Stimulated activated memory B cell treated with anti-CD40 and anti-IgM and Interleukin-4, amounts not matched to agents 10 μg/mL and 1 μg/mL and 100 μg/mL, for 72 hours (primary cell): ENCODE results near the gene HMCN2.

Experiments used
- ATAC-seq: fragments of 150-1000 bp; cut with Tn5 transposase; 2 replicates; pipeline ENCODE4 v1.10.0; 2021
- H3K27ac Mint-ChIP-seq: one replicate; pipeline ENCODE4 v1.8.0; 2022; ENCODE audit warnings: mild to moderate bottlenecking, mixed read lengths
- H3K27me3 Mint-ChIP-seq: one replicate; pipeline ENCODE4 v1.8.0; 2022; ENCODE audit warnings: mixed read lengths
- H3K36me3 Mint-ChIP-seq: one replicate; pipeline ENCODE4 v1.8.0; 2022; ENCODE audit warnings: mixed read lengths
- H3K4me1 Mint-ChIP-seq: one replicate; pipeline ENCODE4 v1.8.0; 2022; ENCODE audit warnings: mixed read lengths
- H3K4me3 Mint-ChIP-seq: one replicate; pipeline ENCODE4 v1.8.0; 2022; ENCODE audit warnings: mild to moderate bottlenecking, moderate library complexity, mixed read lengths
- H3K9me3 Mint-ChIP-seq: one replicate; pipeline ENCODE4 v1.8.0; 2022; ENCODE audit warnings: mixed read lengths

HMCN2 gene, protein sequence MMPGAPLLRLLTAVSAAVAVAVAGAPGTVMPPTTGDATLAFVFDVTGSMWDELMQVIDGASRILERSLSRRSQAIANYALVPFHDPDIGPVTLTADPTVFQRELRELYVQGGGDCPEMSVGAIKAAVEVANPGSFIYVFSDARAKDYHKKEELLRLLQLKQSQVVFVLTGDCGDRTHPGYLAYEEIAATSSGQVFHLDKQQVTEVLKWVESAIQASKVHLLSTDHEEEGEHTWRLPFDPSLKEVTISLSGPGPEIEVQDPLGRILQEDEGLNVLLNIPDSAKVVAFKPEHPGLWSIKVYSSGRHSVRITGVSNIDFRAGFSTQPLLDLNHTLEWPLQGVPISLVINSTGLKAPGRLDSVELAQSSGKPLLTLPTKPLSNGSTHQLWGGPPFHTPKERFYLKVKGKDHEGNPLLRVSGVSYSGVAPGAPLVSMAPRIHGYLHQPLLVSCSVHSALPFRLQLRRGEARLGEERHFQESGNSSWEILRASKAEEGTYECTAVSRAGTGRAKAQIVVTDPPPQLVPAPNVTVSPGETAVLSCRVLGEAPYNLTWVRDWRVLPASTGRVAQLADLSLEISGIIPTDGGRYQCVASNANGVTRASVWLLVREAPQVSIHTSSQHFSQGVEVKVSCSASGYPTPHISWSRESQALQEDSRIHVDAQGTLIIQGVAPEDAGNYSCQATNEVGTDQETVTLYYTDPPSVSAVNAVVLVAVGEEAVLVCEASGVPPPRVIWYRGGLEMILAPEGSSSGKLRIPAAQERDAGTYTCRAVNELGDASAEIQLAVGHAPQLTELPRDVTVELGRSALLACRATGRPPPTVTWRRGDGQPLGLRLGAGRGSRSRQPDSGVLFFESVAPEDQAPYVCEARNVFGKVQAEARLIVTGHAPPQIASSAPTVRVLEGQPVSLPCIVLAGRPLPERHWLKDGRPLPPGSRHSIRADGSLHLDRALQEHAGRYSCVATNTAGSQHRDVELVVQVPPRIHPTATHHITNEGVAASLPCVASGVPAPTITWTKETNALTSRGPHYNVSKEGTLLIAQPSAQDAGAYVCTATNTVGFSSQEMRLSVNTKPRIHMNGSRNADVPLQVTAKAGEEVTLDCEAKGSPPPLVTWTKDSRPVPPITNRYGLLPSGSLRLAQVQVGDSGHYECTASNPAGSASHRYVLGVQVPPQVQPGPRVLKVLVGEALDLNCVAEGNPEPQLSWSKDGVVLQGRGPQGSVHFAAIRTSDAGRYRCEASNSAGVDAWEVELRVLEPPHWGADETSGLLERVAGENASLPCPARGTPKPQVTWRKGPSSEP (N-terminal part only)

DNA sequence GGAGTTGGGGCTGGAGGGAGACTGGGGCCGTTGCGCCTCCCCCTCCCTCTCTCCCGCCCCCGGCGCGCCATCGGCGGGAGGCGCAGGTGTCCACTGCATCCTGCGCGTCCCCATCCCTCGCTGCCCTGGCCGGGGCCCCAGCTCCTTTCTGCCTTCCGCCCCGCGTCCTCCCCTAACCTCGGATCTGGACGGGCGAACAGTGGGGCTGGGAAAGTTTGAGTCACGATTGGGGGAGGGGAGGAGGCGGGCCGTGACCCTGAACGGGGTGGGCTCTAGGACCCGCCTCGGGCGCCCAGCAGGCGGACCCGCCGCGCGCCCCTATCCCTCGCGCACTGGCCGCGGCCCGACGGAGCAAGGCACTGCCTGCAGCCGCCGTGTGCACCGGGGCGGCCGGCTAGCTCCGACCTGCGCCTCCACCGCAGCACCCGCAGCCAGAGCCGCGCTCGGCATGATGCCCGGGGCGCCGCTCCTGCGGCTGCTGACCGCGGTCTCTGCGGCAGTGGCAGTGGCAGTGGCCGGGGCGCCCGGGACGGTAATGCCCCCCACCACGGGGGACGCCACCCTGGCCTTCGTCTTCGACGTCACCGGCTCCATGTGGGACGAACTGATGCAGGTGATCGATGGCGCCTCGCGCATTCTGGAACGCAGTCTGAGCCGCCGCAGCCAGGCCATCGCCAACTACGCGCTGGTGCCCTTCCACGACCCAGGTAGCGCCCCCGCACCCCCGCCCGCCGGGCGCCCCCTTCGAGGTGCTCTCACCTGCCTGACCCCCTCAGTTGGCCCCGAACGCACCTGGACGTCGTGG lies at the start of gene HMCN2:
Gene HMCN2 (plus strand): TSS at position 330 of the 805 bp plus-strand sequence. CDS start 119 bp downstream, at position 449.
- H3K27ac Mint-ChIP-seq: no peak within 1 kb of the TSS

DNA sequence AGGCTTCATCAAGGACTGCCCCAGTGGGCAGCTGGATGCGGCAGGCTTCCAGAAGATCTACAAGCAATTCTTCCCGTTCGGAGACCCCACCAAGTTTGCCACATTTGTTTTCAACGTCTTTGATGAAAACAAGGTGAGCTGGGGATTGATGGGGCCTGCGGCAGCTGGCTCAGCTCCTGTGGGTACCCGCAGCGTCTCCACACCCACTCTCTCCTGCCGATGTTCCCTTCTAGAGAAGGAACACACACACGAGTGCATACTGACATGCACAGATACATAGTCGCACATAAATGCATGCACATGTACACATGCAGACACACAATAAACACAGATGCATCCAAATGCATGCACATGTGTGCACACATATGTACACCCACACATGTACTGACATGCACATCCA lies 47.7 kb upstream of the HMCN2 start:
- ATAC-seq: no peak
- Mint-ChIP-seq H3K9me3 (no peaks in the 10 kb centered on the region), H3K4me3 (no peak overlapping the region), H3K4me1 (no peaks in the 10 kb centered on the region), H3K27ac (no peak overlapping the region), H3K27me3 (peaks cover 21% of the 10 kb centered on the region), H3K36me3 (peaks cover 4% of the 10 kb centered on the region)

More for the DNA sequence above, at the start of gene HMCN2:
- peak; percentile 11 for ATAC-seq
- Mint-ChIP-seq H3K27me3 (peaks cover 79% of the 10 kb centered on the region), H3K9me3 (no peaks in the 10 kb centered on the region), H3K4me3 (no peak within 1 kb of the TSS), H3K4me1 (peaks cover 9% of the 10 kb centered on the region), H3K36me3 (no peaks in the 10 kb centered on the region)

GRCh38 chr9:130219661-130220096 lies 45.9 kb upstream of the HMCN2 start:
- Mint-ChIP-seq H3K27me3 (peaks cover 13% of the 10 kb centered on the region), H3K9me3 (no peaks in the 10 kb centered on the region), H3K4me3 (no peak overlapping the region), H3K4me1 (no peaks in the 10 kb centered on the region), H3K27ac (no peak overlapping the region), H3K36me3 (peaks cover 4% of the 10 kb centered on the region)
- ATAC-seq: peak; percentile 17

- Mint-ChIP-seq H3K4me3 (no peak overlapping the region), H3K27ac (no peak overlapping the region), H3K4me1 (no peaks in the 10 kb centered on the region), H3K9me3 (no peaks in the 10 kb centered on the region), H3K36me3 (peaks cover 4% of the 10 kb centered on the region), H3K27me3 (peaks cover 9% of the 10 kb centered on the region)
- ATAC-seq: no peak
Observed at GRCh38 chr9:130220352-130220751, 45.2 kb upstream of the HMCN2 start.

DNA sequence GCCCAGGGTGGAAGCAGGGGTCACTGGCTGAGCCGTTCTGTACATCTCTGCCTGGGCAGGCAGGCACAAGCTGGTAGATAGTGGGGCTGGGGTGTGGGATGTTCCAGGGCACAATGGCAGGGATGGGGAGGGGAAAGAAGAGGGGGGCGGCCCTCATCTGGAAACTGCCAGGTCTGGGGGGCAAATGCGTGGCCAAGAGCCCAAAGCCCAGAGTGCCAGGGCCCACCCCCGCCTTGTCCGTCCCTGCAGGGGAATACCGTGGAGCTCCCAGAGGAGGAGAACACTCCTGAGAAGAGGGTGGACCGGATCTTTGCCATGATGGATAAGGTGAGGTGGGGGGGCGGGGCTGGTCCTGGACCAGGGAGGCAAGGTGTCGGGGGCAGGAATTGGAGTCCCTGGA lies 42.7 kb upstream of the HMCN2 start:
- Mint-ChIP-seq H3K9me3 (peaks cover 3% of the 10 kb centered on the region), H3K36me3 (peaks cover 14% of the 10 kb centered on the region), H3K4me1 (no peaks in the 10 kb centered on the region), H3K27me3 (peaks cover 9% of the 10 kb centered on the region), H3K27ac (no peak overlapping the region), H3K4me3 (no peak overlapping the region)
- ATAC-seq: no peak

DNA sequence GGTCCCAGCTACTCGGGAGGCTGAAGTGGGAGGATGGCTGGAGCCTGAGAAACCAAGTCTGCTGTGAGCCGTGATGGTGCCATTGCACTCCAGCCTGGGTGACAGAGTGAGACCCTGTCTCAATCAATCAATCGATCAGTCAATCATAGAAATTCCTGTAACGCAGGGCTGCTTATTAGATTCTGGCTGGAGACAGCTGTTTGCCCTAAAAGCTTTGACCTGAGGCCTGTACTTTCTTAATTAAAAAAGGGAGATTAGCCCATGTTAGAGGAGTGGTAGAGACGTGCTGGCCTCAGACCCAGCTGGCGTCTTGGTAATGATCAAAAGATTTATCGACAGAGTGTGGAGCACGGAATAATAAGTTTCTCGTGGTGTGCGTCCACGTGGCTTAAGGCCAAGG lies 40.5 kb upstream of the HMCN2 start:
- H3K4me3 Mint-ChIP-seq: no peak overlapping the region
- no peaks in the 10 kb centered on the region for H3K4me1 Mint-ChIP-seq
- peaks cover 19% of the 10 kb centered on the region for H3K36me3 Mint-ChIP-seq
- H3K27ac Mint-ChIP-seq: no peak overlapping the region
- H3K27me3 Mint-ChIP-seq: peaks cover 9% of the 10 kb centered on the region
- no peak for ATAC-seq
- peaks cover 3% of the 10 kb centered on the region for H3K9me3 Mint-ChIP-seq

GRCh38 chr9:130225586-130225985 lies 40.0 kb upstream of the HMCN2 start:
- Mint-ChIP-seq H3K4me3 (no peak overlapping the region), H3K9me3 (peaks cover 3% of the 10 kb centered on the region), H3K4me1 (no peaks in the 10 kb centered on the region), H3K27ac (no peak overlapping the region), H3K27me3 (peaks cover 9% of the 10 kb centered on the region), H3K36me3 (peaks cover 19% of the 10 kb centered on the region)
- ATAC-seq: peak; percentile 16

DNA sequence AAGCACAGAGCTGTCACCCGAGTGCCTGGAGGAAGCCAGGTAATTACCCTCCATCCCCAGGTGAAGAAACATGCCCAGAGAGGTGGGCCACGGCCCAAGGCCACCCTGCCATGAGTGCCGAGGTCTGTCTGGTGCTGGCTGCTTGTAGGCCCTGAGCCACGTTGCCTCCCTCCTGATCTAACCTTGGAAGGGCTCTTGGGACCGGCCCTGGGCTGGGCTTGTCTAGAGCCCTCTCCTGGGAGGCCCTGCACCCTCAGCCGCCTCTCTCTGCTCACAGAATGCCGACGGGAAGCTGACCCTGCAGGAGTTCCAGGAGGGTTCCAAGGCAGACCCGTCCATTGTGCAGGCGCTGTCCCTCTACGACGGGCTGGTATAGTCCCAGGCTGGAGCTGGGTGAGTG lies 39.4 kb upstream of the HMCN2 start:
- Mint-ChIP-seq H3K4me1 (no peaks in the 10 kb centered on the region), H3K36me3 (peaks cover 19% of the 10 kb centered on the region), H3K9me3 (peaks cover 3% of the 10 kb centered on the region), H3K4me3 (no peak overlapping the region), H3K27ac (no peak overlapping the region), H3K27me3 (peaks cover 9% of the 10 kb centered on the region)
- ATAC-seq: no peak

DNA sequence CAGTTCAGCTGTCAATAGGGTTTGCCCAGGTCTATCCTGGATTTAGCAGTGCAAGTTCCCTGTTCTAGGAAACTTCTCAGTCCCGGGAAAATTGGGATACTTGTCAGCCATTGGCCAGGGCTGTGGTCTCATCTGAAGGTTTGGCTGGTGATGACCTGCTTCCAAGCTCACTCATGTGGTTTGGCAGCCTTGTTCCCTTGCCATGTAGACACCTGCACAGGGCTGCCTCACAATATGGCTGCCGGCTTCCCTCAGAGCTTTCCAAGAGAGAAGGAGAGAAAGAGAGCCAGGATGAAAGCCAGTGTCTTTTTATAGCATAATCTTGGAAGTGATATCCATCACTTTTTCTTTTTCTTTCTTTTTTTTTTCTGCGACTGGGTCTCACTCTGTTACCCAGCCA lies 37.7 kb upstream of the HMCN2 start:
- H3K4me3 Mint-ChIP-seq: no peak overlapping the region
- H3K36me3 Mint-ChIP-seq: peaks cover 15% of the 10 kb centered on the region
- no peak for ATAC-seq
- H3K27me3 Mint-ChIP-seq: peaks cover 1% of the 10 kb centered on the region
- H3K4me1 Mint-ChIP-seq: no peaks in the 10 kb centered on the region
- no peak overlapping the region for H3K27ac Mint-ChIP-seq
- peaks cover 3% of the 10 kb centered on the region for H3K9me3 Mint-ChIP-seq

DNA sequence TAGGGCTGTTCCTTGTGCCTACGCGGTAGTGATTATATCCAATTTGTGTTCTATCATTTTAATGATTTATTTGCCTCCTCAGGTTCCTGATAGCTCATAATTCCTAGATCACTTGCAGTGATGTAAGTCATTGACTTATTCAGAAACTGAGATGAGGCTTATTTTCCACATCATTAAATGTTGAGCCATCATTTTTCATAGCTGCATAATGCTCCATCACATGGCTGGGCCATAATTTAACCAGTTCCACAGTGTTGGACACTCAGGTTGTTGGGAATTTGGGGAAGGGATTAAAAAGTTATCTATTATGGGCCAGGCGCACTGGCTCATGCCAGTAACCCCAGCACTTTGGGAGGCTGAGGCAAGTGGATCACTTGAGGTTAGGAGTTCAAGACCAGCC lies 35.8 kb upstream of the HMCN2 start:
- Mint-ChIP-seq H3K27me3 (peaks cover 17% of the 10 kb centered on the region), H3K4me1 (no peaks in the 10 kb centered on the region), H3K36me3 (peaks cover 29% of the 10 kb centered on the region), H3K4me3 (no peak overlapping the region), H3K9me3 (peaks cover 3% of the 10 kb centered on the region), H3K27ac (no peak overlapping the region)
- ATAC-seq: no peak

DNA sequence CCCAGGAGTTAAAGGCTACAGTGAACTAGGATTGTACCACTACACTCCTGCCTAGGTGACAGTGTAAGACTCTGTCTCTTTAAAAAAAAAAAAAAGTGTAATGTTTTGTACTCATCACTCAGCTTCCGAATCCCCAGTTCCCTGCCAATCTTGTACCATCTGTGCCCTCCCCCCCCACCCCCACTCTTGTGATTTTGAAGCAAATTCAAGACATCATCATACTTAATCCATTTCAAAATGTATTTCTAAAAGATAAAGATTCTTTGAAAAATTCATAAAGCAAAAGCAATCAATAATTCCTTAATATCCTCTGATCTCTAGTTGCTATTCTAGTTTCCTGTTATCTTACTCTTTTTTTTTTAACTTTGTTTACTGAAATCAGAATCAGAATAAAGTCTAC lies 34.9 kb upstream of the HMCN2 start:
- no peak overlapping the region for H3K4me3 Mint-ChIP-seq
- peaks cover 29% of the 10 kb centered on the region for H3K36me3 Mint-ChIP-seq
- H3K9me3 Mint-ChIP-seq: peaks cover 3% of the 10 kb centered on the region
- peaks cover 17% of the 10 kb centered on the region for H3K27me3 Mint-ChIP-seq
- no peak for ATAC-seq
- H3K4me1 Mint-ChIP-seq: peaks cover under 1% of the 10 kb centered on the region
- no peak overlapping the region for H3K27ac Mint-ChIP-seq

- Mint-ChIP-seq H3K27ac (no peak overlapping the region), H3K9me3 (no peaks in the 10 kb centered on the region), H3K4me1 (peaks cover 8% of the 10 kb centered on the region), H3K36me3 (peaks cover 17% of the 10 kb centered on the region), H3K27me3 (peaks cover 17% of the 10 kb centered on the region), H3K4me3 (no peak overlapping the region)
- no peak for ATAC-seq
Observed at GRCh38 chr9:130232899-130233586, 32.5 kb upstream of the HMCN2 start.

DNA sequence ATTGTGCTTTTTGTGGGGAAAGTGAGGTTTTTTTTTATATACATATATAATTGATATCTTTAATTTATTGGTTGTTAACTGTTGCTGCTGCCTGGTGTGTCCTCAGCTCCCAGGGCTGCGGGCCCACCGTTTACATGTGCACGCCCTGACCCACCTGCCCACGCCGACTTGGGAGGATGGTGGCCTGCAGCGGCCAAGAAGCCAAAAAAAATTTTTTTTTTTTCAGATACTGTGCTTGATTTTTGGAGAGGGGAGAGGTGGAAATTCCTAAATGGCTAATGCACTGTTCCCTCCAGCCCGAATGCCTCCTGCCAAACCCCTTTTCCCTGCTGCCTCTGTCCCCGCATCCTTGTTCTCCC lies 32.0 kb upstream of the HMCN2 start:
- no peak overlapping the region for H3K4me3 Mint-ChIP-seq
- H3K27me3 Mint-ChIP-seq: peaks cover 17% of the 10 kb centered on the region
- peaks cover 10% of the 10 kb centered on the region for H3K4me1 Mint-ChIP-seq
- no peak overlapping the region for H3K27ac Mint-ChIP-seq
- no peak for ATAC-seq
- H3K36me3 Mint-ChIP-seq: peaks cover 14% of the 10 kb centered on the region
- no peaks in the 10 kb centered on the region for H3K9me3 Mint-ChIP-seq
